Head of caudate nucleus (tissue), 42 donors: ENCODE data around the gene MBNL3.
"Not testable (repeated sequence)": the region's sequence is repeated elsewhere in the genome, so short reads cannot be mapped to it uniquely, and the experiment has no call there.

ENCODE experiments used
- DNase-seq, 42 donors: peaks; one replicate each; pipeline versions ENCODE4 v3.0.0 to v3.0.0-alpha.2; 2020 to 2021; ENCODE audit warnings: mixed read lengths in 7 of 42
- intact Hi-C: fragments of 100-400 bp; cut with DNase I; formaldehyde crosslinking; loops from one replicate; pipeline ENCODE4 v1.15.0; 2022

Gene MBNL3

GRCh38 chrX:132481449-132481848 lies 7.4 kb downstream of the MBNL3 start:
- intact Hi-C loops: no loop called here
- DNase-seq: no peak

DNA sequence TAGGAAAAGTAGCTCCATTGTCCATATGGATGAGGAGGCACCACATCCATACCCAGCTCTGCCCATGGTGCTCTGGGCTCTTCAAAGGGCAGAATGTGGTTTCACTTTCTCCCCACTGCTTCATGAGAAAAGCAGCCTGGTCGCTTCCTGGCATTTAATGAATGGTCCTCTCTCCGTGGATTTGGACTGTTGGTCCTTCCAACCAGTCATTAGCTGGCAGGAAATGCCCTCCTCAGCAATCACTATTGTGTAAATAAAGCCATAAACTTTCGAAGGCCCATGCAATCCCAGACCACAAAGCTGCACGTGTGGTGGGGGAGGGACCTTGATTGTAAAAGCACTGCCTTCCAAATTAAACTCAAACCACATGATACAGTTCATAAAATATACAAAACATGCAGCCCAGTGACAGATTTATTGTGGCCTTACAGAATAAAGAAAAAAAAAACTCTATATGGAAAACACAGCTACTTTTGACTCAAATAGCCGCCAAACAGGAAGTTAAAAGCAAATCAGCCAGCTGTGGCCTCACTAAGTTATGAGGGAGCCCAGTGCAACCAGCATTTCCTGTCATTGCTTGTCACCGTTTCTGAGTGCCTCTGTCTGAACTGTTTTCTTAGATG lies 8.1 kb downstream of the MBNL3 start:
- intact Hi-C loops: no loop called here
- DNase-seq: peak in 18 of 42 donors; percentile 2 to 62 (median 23)

- intact Hi-C loops: no loop called here
- no peak for DNase-seq
Observed at GRCh38 chrX:132474544-132475248, 14.1 kb downstream of the MBNL3 start.

DNA sequence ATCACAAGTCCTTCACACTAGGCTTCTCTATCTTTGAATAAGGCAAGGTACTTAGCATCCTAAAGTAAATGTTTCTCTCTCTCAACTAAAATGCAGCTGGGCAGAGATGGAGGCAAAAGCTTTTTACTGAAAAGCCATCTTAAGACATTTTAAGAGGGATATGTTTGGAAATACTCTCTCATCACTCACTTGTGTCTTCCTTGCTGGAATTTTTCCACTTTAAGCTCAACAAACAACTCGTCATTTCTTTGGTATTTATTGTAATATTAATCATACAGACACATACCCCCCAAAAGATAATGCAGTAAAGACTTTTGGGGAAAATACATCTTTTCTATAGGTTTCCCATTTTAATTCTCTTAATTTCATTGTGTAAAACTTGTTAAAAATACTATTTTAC lies 16.4 kb downstream of the MBNL3 start:
- DNase-seq: no peak
- intact Hi-C loops: no loop called here

DNA sequence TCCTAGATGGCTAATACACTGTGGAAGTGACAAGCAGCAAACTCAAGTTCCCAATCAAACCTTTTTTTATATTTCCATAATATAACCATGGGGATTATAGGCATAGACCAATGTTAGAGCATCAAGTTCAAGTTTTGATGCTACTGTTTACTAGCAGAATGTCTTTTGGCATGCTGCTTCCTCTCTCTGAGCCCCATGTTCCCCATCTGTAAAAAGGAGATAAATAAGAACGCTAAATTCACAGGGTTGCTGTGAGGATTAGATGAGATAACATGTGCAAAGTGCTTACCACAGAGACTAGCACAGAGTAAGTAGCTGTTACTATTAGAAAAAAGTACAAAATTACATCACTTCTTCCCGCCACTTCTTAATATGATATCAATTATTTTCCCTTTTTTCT lies 18.0 kb downstream of the MBNL3 start:
- DNase-seq: no peak
- intact Hi-C loops: no loop called here

DNA sequence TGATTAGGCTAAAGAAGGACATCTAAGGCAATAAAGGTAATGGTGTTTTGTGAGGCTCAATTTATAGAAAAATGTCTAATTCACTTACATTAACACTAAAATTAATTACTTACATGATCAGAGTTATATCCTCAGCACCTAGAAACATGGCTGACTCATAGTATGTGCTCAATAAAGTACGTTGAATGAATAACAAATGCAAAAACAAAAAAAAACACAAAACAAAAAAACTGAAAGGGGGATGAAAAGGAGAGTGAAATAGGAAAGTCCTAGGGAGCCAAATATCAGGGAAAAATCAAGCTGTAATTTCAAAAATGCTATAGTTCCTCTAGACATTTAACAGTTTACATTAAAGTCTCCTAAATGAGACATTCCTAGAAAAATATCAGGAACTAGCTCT lies 18.7 kb downstream of the MBNL3 start:
- DNase-seq: no peak

DNA sequence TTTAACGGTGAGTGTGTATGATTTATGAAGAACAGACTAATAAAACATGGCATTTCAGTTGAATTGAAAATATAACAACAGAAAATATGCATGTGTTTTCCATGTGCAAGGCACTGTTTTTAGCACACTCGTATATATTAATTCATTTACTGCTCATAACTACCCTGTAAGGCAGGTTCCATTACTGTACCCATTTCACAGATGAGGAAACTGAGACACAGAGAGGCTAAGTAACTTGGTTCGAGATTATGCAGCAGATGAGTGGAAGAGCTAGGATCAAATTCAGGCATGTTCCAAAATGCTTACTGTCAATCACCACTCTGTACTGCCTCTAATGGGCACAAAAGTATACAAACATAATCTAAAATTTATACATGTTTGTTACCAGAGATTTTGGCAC lies 20.4 kb downstream of the MBNL3 start:
- no peak for DNase-seq
- intact Hi-C loops: no loop called here

More for the DNA sequence above, 18.7 kb downstream of the MBNL3 start:
- intact Hi-C loops: no loop called here

- intact Hi-C loops: no loop called here
- no peak for DNase-seq
Observed at GRCh38 chrX:132467989-132468388, 20.8 kb downstream of the MBNL3 start.

DNA sequence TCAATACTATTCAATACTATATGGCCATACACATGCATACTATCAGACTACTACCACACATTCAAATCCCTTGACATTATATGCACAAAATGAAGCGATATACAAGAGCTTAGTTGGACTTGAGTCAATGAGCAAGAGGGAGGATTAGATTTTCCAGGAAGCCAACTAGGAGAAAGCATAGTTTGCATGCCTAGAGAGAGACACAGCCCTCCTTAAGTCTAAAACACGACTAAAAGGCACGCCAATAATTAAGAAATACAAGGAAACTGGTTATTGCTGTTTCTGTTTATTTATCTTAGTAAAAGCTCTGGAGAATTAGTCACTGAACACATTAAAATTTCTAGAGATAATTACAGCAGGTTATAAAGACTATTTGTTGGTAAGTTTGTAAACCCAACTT lies 21.8 kb downstream of the MBNL3 start:
- intact Hi-C loops: no loop called here
- DNase-seq: no peak

DNA sequence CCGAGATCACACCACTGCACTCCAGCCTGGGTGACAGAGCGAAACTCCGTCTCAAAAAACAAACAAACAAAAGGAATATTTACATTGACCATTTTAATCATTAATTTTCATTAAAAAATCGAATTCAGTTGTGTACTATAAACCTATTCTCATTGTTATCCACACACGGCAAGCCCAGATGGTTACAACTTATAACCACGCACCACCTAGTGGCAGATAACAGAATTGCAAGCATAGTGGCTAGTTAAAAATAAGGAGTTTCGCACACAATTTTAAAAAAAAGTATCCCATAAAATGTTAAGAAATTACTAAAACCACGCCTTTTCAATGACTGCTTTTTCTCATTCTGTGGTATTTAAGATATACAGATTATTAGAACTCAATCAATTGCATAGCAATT lies 25.4 kb downstream of the MBNL3 start:
- DNase-seq: no peak
- intact Hi-C loops: no loop called here

- intact Hi-C loops: no loop called here
- peak in 4 of 42 donors; percentile 1 to 30 (median 8) for DNase-seq
Observed at GRCh38 chrX:132461886-132462285, 27.0 kb downstream of the MBNL3 start.

DNA sequence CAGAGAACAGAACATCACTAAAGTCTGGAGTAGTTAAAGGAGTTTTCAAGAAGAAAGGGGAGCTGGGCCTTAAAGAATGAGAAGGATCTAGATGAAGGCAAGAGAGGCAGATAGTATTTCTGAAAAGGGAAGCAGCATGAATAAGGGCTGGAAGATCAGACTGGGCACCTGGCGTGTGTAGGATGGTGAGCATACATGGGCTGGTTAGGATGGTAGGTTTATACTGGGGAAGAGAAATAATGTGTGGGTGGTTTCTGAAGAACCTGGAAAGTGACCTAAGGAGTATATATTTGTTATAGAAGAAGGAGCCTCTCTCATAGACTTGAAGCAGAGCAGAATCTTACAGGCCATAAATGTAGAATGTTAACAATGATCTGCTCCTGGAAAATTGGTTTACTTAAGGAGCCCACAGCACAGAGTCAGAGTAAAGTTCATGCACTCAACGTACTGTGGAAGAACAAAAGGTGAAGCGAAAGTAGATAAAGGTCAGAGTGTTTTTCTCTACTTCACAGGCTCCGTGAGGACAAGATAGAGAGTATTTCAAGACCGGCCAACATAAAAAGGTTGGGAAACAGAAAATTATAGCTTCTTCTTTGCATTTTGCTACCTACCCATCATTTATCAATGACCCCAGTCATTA lies 35.8 kb downstream of the MBNL3 start:
- intact Hi-C loops: no loop called here
- DNase-seq: no peak

DNA sequence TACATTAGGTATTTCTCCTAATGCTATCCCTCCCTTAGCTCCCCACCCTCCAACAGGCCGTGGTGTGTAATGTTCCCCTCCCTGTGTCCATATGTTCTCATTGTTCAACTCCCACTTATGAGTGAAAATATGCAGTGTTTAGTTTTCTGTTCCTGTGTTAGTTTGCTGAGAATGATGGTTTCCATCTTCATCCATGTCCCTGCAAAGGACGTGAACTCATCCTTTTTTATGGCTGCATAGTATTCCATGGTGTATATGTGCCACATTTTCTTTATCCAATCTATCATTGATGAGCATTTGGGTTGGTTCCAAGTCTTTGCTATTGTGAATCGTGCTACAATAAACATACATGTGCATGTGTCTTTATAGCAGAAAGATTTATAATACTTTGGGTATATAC lies 42.9 kb downstream of the MBNL3 start:
- intact Hi-C loops, DNase-seq: not testable (repeated sequence)

GRCh38 chrX:132444936-132445335 lies 43.9 kb downstream of the MBNL3 start:
- intact Hi-C loops: no loop called here
- DNase-seq: no peak

DNA sequence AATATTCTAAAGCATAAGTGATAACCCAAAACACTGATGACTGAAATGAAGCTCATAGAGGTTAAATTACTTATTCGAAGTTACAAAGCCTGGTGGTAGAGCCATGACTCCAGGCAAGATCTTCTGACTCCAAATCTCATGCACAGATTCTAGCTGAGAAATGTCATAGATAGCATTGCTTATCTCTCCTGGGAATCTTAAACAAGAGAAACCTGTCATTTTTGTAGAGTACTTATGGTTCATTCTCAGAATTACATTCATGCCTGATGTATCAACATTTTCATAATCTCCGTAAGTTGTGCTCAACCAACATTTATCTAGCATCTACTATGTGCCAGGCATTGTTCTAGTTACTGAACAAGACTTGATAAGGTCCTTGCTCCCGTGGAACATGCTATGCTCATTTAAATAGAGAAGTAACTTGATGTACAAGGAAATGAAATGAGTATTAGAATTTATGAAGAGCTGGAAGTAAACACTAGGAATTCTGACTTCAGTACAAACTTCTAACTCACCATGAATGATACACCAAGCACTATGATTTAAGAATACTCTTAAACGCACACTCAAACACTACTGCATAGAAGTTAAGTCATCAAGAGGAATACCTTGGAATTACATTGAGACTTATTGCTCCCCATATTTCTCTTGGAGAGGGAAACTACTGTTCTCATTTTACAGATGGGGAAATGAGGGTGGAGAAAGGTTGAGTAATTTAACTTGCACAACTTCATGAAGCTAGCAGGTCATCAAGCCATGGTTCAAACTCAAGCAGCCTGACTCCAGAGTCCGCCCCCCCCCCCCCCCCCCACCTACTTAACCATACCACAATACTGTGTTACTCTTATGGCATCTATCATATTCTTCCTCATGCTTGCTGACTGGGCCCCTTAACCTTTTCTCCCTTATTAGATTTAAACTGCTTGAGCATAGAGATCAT lies 45.4 kb downstream of the MBNL3 start:
- intact Hi-C loops: no loop called here
- no peak for DNase-seq

GRCh38 chrX:132442691-132443090 lies 46.1 kb downstream of the MBNL3 start:
- intact Hi-C loops: no loop called here
- no peak for DNase-seq

DNA sequence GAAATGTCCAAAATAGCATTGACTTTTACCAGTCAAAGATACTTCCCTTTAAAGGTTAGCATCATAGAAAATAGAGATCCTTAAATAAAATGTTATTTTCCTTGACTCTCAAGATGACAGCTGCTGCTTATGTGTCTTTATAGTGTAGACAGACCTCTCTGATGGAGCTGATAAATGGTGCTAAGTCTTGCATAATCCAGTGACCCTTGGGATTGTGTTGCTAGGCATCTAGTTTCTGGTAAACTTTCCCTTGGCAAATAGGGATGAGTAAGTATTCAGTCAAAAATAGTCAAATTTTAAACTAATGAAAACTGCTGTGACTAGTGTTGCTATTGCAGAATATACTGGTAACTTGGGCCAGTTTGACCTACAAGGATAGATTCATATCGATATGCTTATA lies 53.6 kb downstream of the MBNL3 start:
- intact Hi-C loops: no loop called here
- no peak for DNase-seq

GRCh38 chrX:132433551-132433950 lies 55.3 kb downstream of the MBNL3 start:
- intact Hi-C loops: no loop called here
- no peak for DNase-seq

- DNase-seq: no peak
- intact Hi-C loops: no loop called here
Observed at GRCh38 chrX:132433001-132433400, 55.8 kb downstream of the MBNL3 start.

DNA sequence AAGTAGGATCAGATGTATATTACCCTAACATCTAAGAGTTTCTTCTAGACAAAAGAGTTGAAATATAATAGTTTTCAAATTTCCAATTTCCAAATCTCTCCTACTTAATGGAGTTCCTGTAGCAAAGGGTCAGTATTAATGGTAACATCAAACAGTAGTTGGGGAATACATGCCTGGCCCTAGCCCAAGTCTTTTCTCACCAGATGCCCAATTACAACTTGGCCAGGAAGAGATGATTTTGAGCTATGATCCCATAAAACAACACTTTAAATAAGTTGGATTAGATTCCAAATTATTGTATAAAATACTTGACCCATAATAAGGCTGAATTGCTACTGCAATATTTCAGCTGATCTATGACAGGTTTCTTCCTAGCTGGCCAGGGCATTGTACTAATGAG lies 59.9 kb downstream of the MBNL3 start:
- intact Hi-C loops: no loop called here
- no peak for DNase-seq
